ENCODE measurements around the gene PSME2. TPM values are rescaled to one million over a fixed set of nuclear protein-coding genes. Genes with fewer than 3 reads are reported as not detected.

PSME2 gene
- total and polyA plus RNA-seq, 2 experiments from 2014 or later, result 54.0 to 259 TPM

DNA sequence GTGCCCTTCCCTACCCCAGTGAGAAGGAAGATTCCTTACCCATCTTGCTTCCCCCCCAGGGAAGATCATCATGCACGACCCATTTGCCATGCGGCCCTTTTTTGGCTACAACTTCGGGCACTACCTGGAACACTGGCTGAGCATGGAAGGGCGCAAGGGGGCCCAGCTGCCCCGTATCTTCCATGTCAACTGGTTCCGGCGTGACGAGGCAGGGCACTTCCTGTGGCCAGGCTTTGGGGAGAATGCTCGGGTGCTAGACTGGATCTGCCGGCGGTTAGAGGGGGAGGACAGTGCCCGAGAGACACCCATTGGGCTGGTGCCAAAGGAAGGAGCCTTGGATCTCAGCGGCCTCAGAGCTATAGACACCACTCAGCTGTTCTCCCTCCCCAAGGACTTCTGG is 43.0 kb downstream of the PSME2 start:
- no peaks in the 10 kb centered on the region for H3K4me1 ChIP-seq (ENCODE audit: insufficient read depth)
- Mint-ChIP-seq H3K9me3 (peaks cover 14% of the 10 kb centered on the region), H3K27me3 (ENCODE audit: insufficient read depth, low read depth, poor library complexity) (peaks cover 5% of the 10 kb centered on the region), H3K4me3 (no peak overlapping the region), H3K36me3 (ENCODE audit: low read depth) (peaks cover 67% of the 10 kb centered on the region), H3K4me1 (peaks cover 3% of the 10 kb centered on the region; the same call in 1 of the 3 replicates), H3K27ac (no peak overlapping the region)
- no peaks in the 10 kb centered on the region for H3K27me3 ChIP-seq (ENCODE audit: insufficient read depth)
- H3K4me3 ChIP-seq, result no peak overlapping the region
- H3K9me2 ChIP-seq (ENCODE audit: insufficient read depth), result no peaks in the 10 kb centered on the region
- H2AFZ ChIP-seq, result no peak overlapping the region
- no peaks in the 10 kb centered on the region for H3K79me2 ChIP-seq (replicated peaks; ENCODE audit: insufficient read depth)
- DNase-seq (ENCODE audit: low spot score), result no peak
- peaks cover 31% of the 10 kb centered on the region for H3K36me3 ChIP-seq (ENCODE audit: insufficient read depth)
- no peak overlapping the region for H3K27ac ChIP-seq (ENCODE audit: low read depth)
- H3K4me2 ChIP-seq, result no peak overlapping the region
- peaks cover 5% of the 10 kb centered on the region; the same call in 1 of the 2 replicates for H3F3A ChIP-seq (replicated peaks; ENCODE audit: low read depth)
- no peaks in the 10 kb centered on the region for H4K20me1 ChIP-seq (replicated peaks; ENCODE audit: insufficient read depth)
- ATAC-seq, result no peak
- TF ChIP-seq, protein P1, sequence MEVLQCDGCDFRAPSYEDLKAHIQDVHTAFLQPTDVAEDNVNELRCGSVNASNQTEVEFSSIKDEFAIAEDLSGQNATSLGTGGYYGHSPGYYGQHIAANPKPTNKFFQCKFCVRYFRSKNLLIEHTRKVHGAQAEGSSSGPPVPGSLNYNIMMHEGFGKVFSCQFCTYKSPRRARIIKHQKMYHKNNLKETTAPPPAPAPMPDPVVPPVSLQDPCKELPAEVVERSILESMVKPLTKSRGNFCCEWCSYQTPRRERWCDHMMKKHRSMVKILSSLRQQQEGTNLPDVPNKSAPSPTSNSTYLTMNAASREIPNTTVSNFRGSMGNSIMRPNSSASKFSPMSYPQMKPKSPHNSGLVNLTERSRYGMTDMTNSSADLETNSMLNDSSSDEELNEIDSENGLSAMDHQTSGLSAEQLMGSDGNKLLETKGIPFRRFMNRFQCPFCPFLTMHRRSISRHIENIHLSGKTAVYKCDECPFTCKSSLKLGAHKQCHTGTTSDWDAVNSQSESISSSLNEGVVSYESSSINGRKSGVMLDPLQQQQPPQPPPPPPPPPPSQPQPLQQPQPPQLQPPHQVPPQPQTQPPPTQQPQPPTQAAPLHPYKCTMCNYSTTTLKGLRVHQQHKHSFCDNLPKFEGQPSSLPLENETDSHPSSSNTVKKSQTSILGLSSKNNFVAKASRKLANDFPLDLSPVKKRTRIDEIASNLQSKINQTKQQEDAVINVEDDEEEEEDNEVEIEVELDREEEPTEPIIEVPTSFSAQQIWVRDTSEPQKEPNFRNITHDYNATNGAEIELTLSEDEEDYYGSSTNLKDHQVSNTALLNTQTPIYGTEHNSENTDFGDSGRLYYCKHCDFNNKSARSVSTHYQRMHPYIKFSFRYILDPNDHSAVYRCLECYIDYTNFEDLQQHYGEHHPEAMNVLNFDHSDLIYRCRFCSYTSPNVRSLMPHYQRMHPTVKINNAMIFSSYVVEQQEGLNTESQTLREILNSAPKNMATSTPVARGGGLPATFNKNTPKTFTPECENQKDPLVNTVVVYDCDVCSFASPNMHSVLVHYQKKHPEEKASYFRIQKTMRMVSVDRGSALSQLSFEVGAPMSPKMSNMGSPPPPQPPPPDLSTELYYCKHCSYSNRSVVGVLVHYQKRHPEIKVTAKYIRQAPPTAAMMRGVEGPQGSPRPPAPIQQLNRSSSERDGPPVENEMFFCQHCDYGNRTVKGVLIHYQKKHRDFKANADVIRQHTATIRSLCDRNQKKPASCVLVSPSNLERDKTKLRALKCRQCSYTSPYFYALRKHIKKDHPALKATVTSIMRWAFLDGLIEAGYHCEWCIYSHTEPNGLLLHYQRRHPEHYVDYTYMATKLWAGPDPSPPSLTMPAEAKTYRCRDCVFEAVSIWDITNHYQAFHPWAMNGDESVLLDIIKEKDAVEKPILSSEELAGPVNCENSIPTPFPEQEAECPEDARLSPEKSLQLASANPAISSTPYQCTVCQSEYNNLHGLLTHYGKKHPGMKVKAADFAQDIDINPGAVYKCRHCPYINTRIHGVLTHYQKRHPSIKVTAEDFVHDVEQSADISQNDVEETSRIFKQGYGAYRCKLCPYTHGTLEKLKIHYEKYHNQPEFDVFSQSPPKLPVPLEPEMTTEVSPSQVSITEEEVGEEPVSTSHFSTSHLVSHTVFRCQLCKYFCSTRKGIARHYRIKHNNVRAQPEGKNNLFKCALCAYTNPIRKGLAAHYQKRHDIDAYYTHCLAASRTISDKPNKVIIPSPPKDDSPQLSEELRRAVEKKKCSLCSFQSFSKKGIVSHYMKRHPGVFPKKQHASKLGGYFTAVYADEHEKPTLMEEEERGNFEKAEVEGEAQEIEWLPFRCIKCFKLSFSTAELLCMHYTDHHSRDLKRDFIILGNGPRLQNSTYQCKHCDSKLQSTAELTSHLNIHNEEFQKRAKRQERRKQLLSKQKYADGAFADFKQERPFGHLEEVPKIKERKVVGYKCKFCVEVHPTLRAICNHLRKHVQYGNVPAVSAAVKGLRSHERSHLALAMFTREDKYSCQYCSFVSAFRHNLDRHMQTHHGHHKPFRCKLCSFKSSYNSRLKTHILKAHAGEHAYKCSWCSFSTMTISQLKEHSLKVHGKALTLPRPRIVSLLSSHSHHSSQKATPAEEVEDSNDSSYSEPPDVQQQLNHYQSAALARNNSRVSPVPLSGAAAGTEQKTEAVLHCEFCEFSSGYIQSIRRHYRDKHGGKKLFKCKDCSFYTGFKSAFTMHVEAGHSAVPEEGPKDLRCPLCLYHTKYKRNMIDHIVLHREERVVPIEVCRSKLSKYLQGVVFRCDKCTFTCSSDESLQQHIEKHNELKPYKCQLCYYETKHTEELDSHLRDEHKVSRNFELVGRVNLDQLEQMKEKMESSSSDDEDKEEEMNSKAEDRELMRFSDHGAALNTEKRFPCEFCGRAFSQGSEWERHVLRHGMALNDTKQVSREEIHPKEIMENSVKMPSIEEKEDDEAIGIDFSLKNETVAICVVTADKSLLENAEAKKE (CRISPR knock-in tag; IDR thresholded peaks at IDR 0.05), result no peak
- TF ChIP-seq EZH2 (IDR thresholded peaks at IDR 0.05; ENCODE audit: low read depth, unreplicated experiment) (no peak), EZH2phosphoT487 (IDR thresholded peaks at IDR 0.05; ENCODE audit: unreplicated experiment) (no peak), STAT1 (IDR thresholded peaks at IDR 0.05; ENCODE audit: unreplicated experiment) (no peak), CREB1 (CRISPR knock-in tag; IDR thresholded peaks at IDR 0.05; ENCODE audit: low read depth) (no peak), ZNF114 (CRISPR knock-in tag; IDR thresholded peaks at IDR 0.05) (no peak), ZNF331 (CRISPR knock-in tag; IDR thresholded peaks at IDR 0.05; ENCODE audit: low read depth) (no peak)
- TF ChIP-seq, protein P2, sequence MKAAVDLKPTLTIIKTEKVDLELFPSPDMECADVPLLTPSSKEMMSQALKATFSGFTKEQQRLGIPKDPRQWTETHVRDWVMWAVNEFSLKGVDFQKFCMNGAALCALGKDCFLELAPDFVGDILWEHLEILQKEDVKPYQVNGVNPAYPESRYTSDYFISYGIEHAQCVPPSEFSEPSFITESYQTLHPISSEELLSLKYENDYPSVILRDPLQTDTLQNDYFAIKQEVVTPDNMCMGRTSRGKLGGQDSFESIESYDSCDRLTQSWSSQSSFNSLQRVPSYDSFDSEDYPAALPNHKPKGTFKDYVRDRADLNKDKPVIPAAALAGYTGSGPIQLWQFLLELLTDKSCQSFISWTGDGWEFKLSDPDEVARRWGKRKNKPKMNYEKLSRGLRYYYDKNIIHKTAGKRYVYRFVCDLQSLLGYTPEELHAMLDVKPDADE (IDR thresholded peaks at IDR 0.05), result no peak
- TF ChIP-seq, protein P3, sequence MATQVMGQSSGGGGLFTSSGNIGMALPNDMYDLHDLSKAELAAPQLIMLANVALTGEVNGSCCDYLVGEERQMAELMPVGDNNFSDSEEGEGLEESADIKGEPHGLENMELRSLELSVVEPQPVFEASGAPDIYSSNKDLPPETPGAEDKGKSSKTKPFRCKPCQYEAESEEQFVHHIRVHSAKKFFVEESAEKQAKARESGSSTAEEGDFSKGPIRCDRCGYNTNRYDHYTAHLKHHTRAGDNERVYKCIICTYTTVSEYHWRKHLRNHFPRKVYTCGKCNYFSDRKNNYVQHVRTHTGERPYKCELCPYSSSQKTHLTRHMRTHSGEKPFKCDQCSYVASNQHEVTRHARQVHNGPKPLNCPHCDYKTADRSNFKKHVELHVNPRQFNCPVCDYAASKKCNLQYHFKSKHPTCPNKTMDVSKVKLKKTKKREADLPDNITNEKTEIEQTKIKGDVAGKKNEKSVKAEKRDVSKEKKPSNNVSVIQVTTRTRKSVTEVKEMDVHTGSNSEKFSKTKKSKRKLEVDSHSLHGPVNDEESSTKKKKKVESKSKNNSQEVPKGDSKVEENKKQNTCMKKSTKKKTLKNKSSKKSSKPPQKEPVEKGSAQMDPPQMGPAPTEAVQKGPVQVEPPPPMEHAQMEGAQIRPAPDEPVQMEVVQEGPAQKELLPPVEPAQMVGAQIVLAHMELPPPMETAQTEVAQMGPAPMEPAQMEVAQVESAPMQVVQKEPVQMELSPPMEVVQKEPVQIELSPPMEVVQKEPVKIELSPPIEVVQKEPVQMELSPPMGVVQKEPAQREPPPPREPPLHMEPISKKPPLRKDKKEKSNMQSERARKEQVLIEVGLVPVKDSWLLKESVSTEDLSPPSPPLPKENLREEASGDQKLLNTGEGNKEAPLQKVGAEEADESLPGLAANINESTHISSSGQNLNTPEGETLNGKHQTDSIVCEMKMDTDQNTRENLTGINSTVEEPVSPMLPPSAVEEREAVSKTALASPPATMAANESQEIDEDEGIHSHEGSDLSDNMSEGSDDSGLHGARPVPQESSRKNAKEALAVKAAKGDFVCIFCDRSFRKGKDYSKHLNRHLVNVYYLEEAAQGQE (IDR thresholded peaks at IDR 0.05; ENCODE audit: unreplicated experiment), result no peak
